ENCODE data around the gene SLC38A10.

SLC38A10 gene

DNA sequence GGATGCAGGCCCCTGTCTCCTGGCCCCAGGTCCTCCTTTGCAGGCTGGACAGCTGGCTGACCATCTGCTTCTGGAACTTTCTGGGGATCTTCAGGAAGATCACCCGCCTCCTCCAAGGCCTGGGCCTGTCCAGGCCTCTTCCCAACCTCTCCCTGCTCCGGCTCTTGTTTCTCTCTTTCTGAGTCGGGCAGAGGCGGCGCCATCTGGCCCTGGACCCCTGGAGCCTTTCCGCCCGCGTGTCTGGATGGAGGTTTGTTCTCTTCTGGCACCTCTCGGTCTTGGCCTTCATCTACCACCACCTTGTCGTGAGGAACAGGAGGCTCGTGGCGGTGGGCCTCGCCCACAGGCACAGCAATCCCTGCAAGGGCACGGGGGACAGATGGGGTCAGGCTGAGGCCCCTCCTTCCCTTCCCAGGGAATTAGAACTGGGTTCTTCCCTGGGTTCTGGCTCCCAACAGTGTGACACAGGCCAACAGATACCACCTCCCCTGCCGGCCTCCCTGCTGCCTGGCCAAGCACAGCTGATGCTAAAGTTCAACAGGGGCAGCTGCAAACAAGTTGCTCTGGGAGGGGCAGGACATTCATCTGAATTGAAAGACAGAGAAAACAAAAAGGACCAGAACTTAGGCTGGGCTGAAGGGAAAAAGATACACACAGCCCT lies 42.7 kb downstream of the SLC38A10 start:
- H4K20me1 ChIP-seq (ENCODE audit: control insufficient read depth, insufficient read depth, low read depth, low read length) = 0 out of 2 replicates have a peak, but pooled peaks cover 4% of the 10 kb centered on the region
- H3K4me2 ChIP-seq (ENCODE audit: low read length) = peak overlapping the region; percentile 81
- TF ChIP-seq EZH2phosphoT487 (IDR thresholded peaks at IDR 0.05; ENCODE audit: borderline replicate concordance, low read length) = no peak
- TF ChIP-seq, protein P1, sequence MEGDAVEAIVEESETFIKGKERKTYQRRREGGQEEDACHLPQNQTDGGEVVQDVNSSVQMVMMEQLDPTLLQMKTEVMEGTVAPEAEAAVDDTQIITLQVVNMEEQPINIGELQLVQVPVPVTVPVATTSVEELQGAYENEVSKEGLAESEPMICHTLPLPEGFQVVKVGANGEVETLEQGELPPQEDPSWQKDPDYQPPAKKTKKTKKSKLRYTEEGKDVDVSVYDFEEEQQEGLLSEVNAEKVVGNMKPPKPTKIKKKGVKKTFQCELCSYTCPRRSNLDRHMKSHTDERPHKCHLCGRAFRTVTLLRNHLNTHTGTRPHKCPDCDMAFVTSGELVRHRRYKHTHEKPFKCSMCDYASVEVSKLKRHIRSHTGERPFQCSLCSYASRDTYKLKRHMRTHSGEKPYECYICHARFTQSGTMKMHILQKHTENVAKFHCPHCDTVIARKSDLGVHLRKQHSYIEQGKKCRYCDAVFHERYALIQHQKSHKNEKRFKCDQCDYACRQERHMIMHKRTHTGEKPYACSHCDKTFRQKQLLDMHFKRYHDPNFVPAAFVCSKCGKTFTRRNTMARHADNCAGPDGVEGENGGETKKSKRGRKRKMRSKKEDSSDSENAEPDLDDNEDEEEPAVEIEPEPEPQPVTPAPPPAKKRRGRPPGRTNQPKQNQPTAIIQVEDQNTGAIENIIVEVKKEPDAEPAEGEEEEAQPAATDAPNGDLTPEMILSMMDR (IDR thresholded peaks at IDR 0.05; ENCODE audit: low read depth, low read length, poor library complexity, severe bottlenecking) = no peak
- H3K4me1 ChIP-seq (ENCODE audit: control insufficient read depth, low read length) = peaks cover 39% of the 10 kb centered on the region
- peak overlapping the region; percentile 83 for H3K27ac ChIP-seq (ENCODE audit: low read depth, low read length)
- H3K9me3 ChIP-seq (ENCODE audit: control insufficient read depth, insufficient read depth, low read length) = peaks cover 6% of the 10 kb centered on the region
- peaks cover 3% of the 10 kb centered on the region; the same call in 1 of the 2 replicates for H3K79me2 ChIP-seq (ENCODE audit: control insufficient read depth, low read length)
- no peaks in the 10 kb centered on the region for H3K27me3 ChIP-seq (ENCODE audit: control insufficient read depth, low read length)
- H3K36me3 ChIP-seq (ENCODE audit: control insufficient read depth, low read length) = peaks cover 31% of the 10 kb centered on the region
- H3K4me3 ChIP-seq (ENCODE audit: low read length) = peak overlapping the region; percentile 49
- no peaks in the 10 kb centered on the region for H3K9me2 ChIP-seq (replicated peaks; ENCODE audit: control insufficient read depth, low read length)
- peaks cover 7% of the 10 kb centered on the region for H3F3A ChIP-seq (ENCODE audit: control insufficient read depth, insufficient read depth)

DNA sequence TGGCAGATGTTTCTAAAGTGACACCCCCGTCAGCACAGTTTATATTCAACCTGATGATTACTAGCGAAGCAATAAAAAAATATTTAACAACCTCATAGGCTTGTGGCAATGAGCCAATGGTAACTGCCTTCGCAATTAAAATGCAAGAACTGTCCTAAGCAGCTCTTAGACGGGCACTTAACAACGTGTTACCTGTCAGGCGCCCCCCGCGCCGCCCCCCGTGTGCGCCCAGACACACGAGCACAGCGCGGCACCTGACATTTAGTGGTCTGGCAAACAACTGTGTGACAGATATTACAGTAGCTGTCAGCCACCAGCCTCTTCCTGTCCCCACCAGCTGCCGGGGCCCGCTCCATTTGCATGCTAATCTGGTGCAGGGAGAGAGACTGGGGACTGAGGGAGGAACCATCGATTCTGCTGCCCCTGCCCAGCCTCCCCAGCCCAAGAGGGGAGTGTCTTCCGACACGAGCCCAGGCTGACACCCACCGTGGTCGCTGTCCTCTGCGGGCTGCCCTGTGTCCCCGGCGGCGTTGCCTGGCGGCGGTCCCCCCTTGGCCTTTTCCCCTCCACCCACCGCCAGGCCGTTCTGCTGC lies 43.3 kb downstream of the SLC38A10 start:
- Histone ChIP-seq H3K4me1 (ENCODE audit: control insufficient read depth, low read length) (peaks cover 39% of the 10 kb centered on the region), H3K9me2 (replicated peaks; ENCODE audit: control insufficient read depth, low read length) (no peaks in the 10 kb centered on the region), H3K27me3 (ENCODE audit: control insufficient read depth, low read length) (no peaks in the 10 kb centered on the region), H4K20me1 (ENCODE audit: control insufficient read depth, insufficient read depth, low read depth, low read length) (0 out of 2 replicates have a peak, but pooled peaks cover 4% of the 10 kb centered on the region), H3K4me2 (ENCODE audit: low read length) (peak overlapping the region; percentile 81), H3K79me2 (ENCODE audit: control insufficient read depth, low read length) (peaks cover 3% of the 10 kb centered on the region; the same call in 1 of the 2 replicates), H3K4me3 (ENCODE audit: low read length) (peak overlapping the region; percentile 49), H3K27ac (ENCODE audit: low read depth, low read length) (peak overlapping the region; percentile 83), H3K36me3 (ENCODE audit: control insufficient read depth, low read length) (peaks cover 31% of the 10 kb centered on the region), H3K9me3 (ENCODE audit: control insufficient read depth, insufficient read depth, low read length) (peaks cover 6% of the 10 kb centered on the region), H3F3A (ENCODE audit: control insufficient read depth, insufficient read depth) (peaks cover 7% of the 10 kb centered on the region)
- no peak for TF ChIP-seq EZH2phosphoT487 (IDR thresholded peaks at IDR 0.05; ENCODE audit: borderline replicate concordance, low read length)
- TF ChIP-seq, protein P1 (IDR thresholded peaks at IDR 0.05; ENCODE audit: low read depth, low read length, poor library complexity, severe bottlenecking) = no peak

DNA sequence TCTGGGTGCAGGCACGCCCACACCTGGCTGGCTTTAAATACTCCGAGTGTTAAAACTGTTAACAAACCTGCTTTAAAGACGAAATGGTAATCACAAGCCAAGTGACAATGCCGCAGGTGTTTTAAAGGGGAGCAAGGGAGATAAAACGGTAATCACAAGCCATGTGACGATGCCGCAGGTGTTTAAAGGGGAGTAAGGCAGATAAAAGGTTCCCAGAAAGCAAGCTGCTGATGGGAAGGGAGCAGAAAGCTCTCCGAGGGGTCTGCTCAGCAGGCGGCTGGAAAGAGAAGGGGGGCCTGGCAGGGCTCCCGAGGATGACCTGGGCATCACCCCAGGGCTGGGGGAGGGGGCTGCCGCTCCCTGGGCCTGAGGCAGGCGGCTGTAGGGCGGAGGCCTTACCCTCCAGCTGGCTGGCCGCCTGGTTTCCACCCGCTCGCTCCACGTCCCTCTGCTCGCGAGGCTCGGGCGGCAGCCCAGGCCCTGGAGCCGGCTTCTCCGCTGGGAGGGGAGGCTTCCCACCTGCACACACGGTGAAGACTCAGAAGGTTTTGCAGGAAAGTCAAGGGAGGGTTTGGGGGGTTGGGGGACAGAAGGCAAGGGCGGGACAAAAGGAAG lies 43.9 kb downstream of the SLC38A10 start:
- peaks cover 3% of the 10 kb centered on the region; the same call in 1 of the 2 replicates for H3K79me2 ChIP-seq (ENCODE audit: control insufficient read depth, low read length)
- H3F3A ChIP-seq (ENCODE audit: control insufficient read depth, insufficient read depth) = peaks cover 7% of the 10 kb centered on the region
- H3K27ac ChIP-seq (ENCODE audit: low read depth, low read length) = peak overlapping the region; percentile 83
- peak overlapping the region; percentile 81 for H3K4me2 ChIP-seq (ENCODE audit: low read length)
- no peaks in the 10 kb centered on the region for H3K9me2 ChIP-seq (replicated peaks; ENCODE audit: control insufficient read depth, low read length)
- TF ChIP-seq EZH2phosphoT487 (IDR thresholded peaks at IDR 0.05; ENCODE audit: borderline replicate concordance, low read length) = no peak
- TF ChIP-seq, protein P1 (IDR thresholded peaks at IDR 0.05; ENCODE audit: low read depth, low read length, poor library complexity, severe bottlenecking) = no peak
- H3K36me3 ChIP-seq (ENCODE audit: control insufficient read depth, low read length) = peaks cover 31% of the 10 kb centered on the region
- H4K20me1 ChIP-seq (ENCODE audit: control insufficient read depth, insufficient read depth, low read depth, low read length) = 0 out of 2 replicates have a peak, but pooled peaks cover 4% of the 10 kb centered on the region
- H3K4me3 ChIP-seq (ENCODE audit: low read length) = peak overlapping the region; percentile 49
- no peaks in the 10 kb centered on the region for H3K27me3 ChIP-seq (ENCODE audit: control insufficient read depth, low read length)
- peaks cover 6% of the 10 kb centered on the region for H3K9me3 ChIP-seq (ENCODE audit: control insufficient read depth, insufficient read depth, low read length)
- H3K4me1 ChIP-seq (ENCODE audit: control insufficient read depth, low read length) = peaks cover 39% of the 10 kb centered on the region
